Endothelial cell of umbilical vein (primary cell): ENCODE measurements around the gene RILPL2. TPM values are rescaled to one million over a fixed set of nuclear protein-coding genes. Genes with fewer than 3 reads are reported as not detected.
"Not testable (repeated sequence)": the region's sequence is repeated elsewhere in the genome, so short reads cannot be mapped to it uniquely, and the experiment has no call there.

Experiments
- BruUV-seq: library from RNA; stranded (reverse); fragments of 400-500 nt; replicated peaks from 2 replicates; lab custom pipeline; 2021; lab: Mats Ljungman, UMichigan
- CTCF ChIA-PET: fragments of 300-600, 350-600 bp; sonication (Branson Sonifier 250); formaldehyde crosslinking; loops from one replicate; lab custom pipeline; 2021; ENCODE audit warnings: antibody characterized with exemption, inconsistent platforms; lab: Charles Lee
- POLR2A ChIA-PET: fragments of 300-600, 350-600 bp; sonication (Branson Sonifier 250); formaldehyde crosslinking; loops from one replicate; lab custom pipeline; 2021; ENCODE audit warnings: antibody characterized with exemption, inconsistent platforms; lab: Charles Lee
- DNase-seq: peaks from one replicate; pipeline ENCODE4 v3.0.0-alpha.2; 2011; ENCODE audit warnings: low read depth, low spot score
- FAIRE-seq: peaks from 2 replicates; lab custom pipeline; 2011; peaks lifted over from hg19 to GRCh38; lab: Jason Lieb, UNC
- H2AFZ ChIP-seq: 2 replicates; pipeline ENCODE4 v1.6.0; 2012; ENCODE audit warnings: low read depth, low read length, control low read depth, inconsistent platforms
- H3K27ac ChIP-seq: 2 replicates; pipeline ENCODE4 v1.5.1; 2011; ENCODE audit warnings: low read depth, mild to moderate bottlenecking, control low read depth, low read length, moderate library complexity; ENCODE audit not compliant: insufficient read depth
- H3K27me3 ChIP-seq, 2 experiments: 2 replicates each; pipeline versions ENCODE4 v1.6.0 to v1.6.1; 2011; ENCODE audit warnings: low read length in 2 of 2, mixed read lengths in 1 of 2; ENCODE audit not compliant: control insufficient read depth in 2 of 2, insufficient read depth in 2 of 2
- H3K36me3 ChIP-seq, 2 experiments: 2 replicates in 1 of 2; 3 replicates in 1 of 2; pipeline ENCODE4 v1.5.1; 2011; ENCODE audit warnings: low read length in 2 of 2, mild to moderate bottlenecking in 1 of 2, moderate library complexity in 1 of 2; ENCODE audit not compliant: control insufficient read depth in 2 of 2, insufficient read depth in 2 of 2; ENCODE audit errors: extremely low read depth in 1 of 2
- H3K4me1 ChIP-seq: 3 replicates; pipeline ENCODE4 v1.5.1; 2011; ENCODE audit warnings: mild to moderate bottlenecking, low read length; ENCODE audit not compliant: control insufficient read depth, insufficient read depth; ENCODE audit errors: extremely low read depth
- H3K4me2 ChIP-seq: 2 replicates; pipeline ENCODE4 v1.6.1; 2011; ENCODE audit warnings: low read length, control low read depth, mixed read lengths; ENCODE audit not compliant: insufficient read depth
- H3K4me3 ChIP-seq, 3 experiments: fragments of 200-600 bp in 1 of 3; sonication (generic), shearing (Covaris generic) in 1 of 3; replicated peaks in 1 of 3; 2 replicates each; pipeline ENCODE4 v1.5.1; 2011 to 2016; ENCODE audit warnings: control low read depth in 3 of 3, low read length in 3 of 3, mild to moderate bottlenecking in 2 of 3, inconsistent platforms in 1 of 3, low read depth in 1 of 3, moderate library complexity in 1 of 3; ENCODE audit not compliant: insufficient read depth in 1 of 3
- H3K79me2 ChIP-seq: 2 replicates; pipeline ENCODE4 v1.6.0; 2012; ENCODE audit warnings: low read length, inconsistent platforms; ENCODE audit not compliant: control insufficient read depth, insufficient read depth
- H3K9ac ChIP-seq: replicated peaks from 2 replicates; pipeline ENCODE3; 2011; ENCODE audit warnings: low read length, control low read depth; ENCODE audit not compliant: insufficient read depth; ENCODE audit errors: extremely low read depth
- H3K9me1 ChIP-seq: replicated peaks from 3 replicates; pipeline ENCODE4 v1.6.0; 2011; ENCODE audit warnings: mild to moderate bottlenecking, low read length; ENCODE audit not compliant: control insufficient read depth, insufficient read depth; ENCODE audit errors: extremely low read depth
- H3K9me3 ChIP-seq: replicated peaks from 2 replicates; pipeline ENCODE4 v1.5.1; 2012; ENCODE audit warnings: low read length, inconsistent platforms; ENCODE audit not compliant: control insufficient read depth, insufficient read depth
- H4K20me1 ChIP-seq: replicated peaks from 2 replicates; pipeline ENCODE3; 2011; ENCODE audit warnings: mild to moderate bottlenecking, low read length; ENCODE audit not compliant: control insufficient read depth, insufficient read depth; ENCODE audit errors: extremely low read depth
- CTCF ChIP-seq, 2 donors: IDR thresholded peaks; 1 replicate in 1 of 2; 2 replicates in 1 of 2; pipeline ENCODE4 v1.5.1; 2011; ENCODE audit warnings: low read length in 2 of 2, mild to moderate bottlenecking in 2 of 2, moderate library complexity in 2 of 2, control low read depth in 1 of 2, inconsistent platforms in 1 of 2, low read depth in 1 of 2; ENCODE audit not compliant: insufficient read depth in 1 of 2; ENCODE audit errors: extremely low read depth in 1 of 2
- EZH2 ChIP-seq: IDR thresholded peaks from 2 replicates; pipeline ENCODE4 v1.6.1; 2012; ENCODE audit warnings: borderline replicate concordance, low read depth, mild to moderate bottlenecking, moderate library complexity, low read length, inconsistent platforms; ENCODE audit not compliant: severe bottlenecking
- FOS ChIP-seq: IDR thresholded peaks from 2 replicates; pipeline ENCODE4 v1.6.1; 2011; ENCODE audit warnings: mild to moderate bottlenecking, low read length, moderate library complexity, borderline replicate concordance; ENCODE audit not compliant: insufficient read depth
- GATA2 ChIP-seq: IDR thresholded peaks from 2 replicates; pipeline ENCODE4 v1.7.0; 2011; ENCODE audit warnings: low read depth, mild to moderate bottlenecking, moderate library complexity, mixed read lengths, low read length; ENCODE audit not compliant: insufficient read length, insufficient read depth
- JUN ChIP-seq: IDR thresholded peaks from 2 replicates; pipeline ENCODE4 v1.6.1; 2011; ENCODE audit warnings: borderline replicate concordance, low read depth; ENCODE audit not compliant: insufficient read length, insufficient read depth
- MAX ChIP-seq: IDR thresholded peaks from 2 replicates; pipeline ENCODE4 v1.6.1; 2011; ENCODE audit not compliant: insufficient read depth, insufficient read length
- MYC ChIP-seq: IDR thresholded peaks from one replicate; pipeline ENCODE4 v1.6.1; 2011; ENCODE audit warnings: mild to moderate bottlenecking, low read depth, low read length
- POLR2A ChIP-seq: IDR thresholded peaks from 2 replicates; pipeline ENCODE4 v1.6.1; 2012; ENCODE audit warnings: low read depth, mild to moderate bottlenecking, control low read depth, low read length
- POLR2AphosphoS5 ChIP-seq: IDR thresholded peaks from 2 replicates; pipeline ENCODE4 v1.6.1; 2012; ENCODE audit warnings: low read depth, mild to moderate bottlenecking, control low read depth, low read length, moderate library complexity; ENCODE audit not compliant: insufficient read depth
- dilution Hi-C: fragments of 300-500 bp; cut with MboI; formaldehyde crosslinking; loops from one replicate; pipeline ENCODE4 v1.15.0; 2019; ENCODE audit warnings: low sequenced_read_pairs; ENCODE audit not compliant: extremely low pct_ligation_motif_present
- intact Hi-C: fragments of 100-400 bp; cut with micrococcal nuclease; formaldehyde crosslinking; loops from one replicate; pipeline ENCODE4 v1.10.0; 2022
- polyA plus RNA-seq, 4 experiments: library from polyadenylated mRNA; depleted of rRNA in 3 of 4; stranded (reverse) in 3 of 4; unstranded in 1 of 4; fragments of >200 nt; gene quantifications; 2 replicates each; pipeline versions ENCODE4 v1.2.1 to v1.2.3, GENCODE V29; 2011 to 2012; ENCODE audit warnings: missing spikeins in 1 of 4
- total RNA-seq: library from RNA; stranded (reverse); gene quantifications from 2 replicates; pipeline ENCODE4 v1.2.3, GENCODE V29; 2021

The RILPL2 gene
- total and polyA plus RNA-seq, 2 donors (not counting 3 experiments of a cell fraction or from before 2014, with no cell fraction given): 3.3 to 4.6 TPM

GRCh38 chr12:123379391-123379790, 57.1 kb downstream of the RILPL2 start:
- H2AFZ ChIP-seq: no peak overlapping the region

GRCh38 chr12:123372415-123372814, 64.1 kb downstream of the RILPL2 start:
- H3K36me3 ChIP-seq, H3K9ac ChIP-seq, H3K79me2 ChIP-seq, intact Hi-C loops, H4K20me1 ChIP-seq, H3K4me1 ChIP-seq, dilution Hi-C loops, POLR2A ChIA-PET, BruUV-seq, H3K27me3 ChIP-seq, CTCF ChIA-PET, DNase-seq, H2AFZ ChIP-seq, H3K4me3 ChIP-seq, FAIRE-seq, H3K4me2 ChIP-seq, H3K9me3 ChIP-seq, H3K27ac ChIP-seq, H3K9me1 ChIP-seq: not testable (repeated sequence)

More at GRCh38 chr12:123379391-123379790, 57.1 kb downstream of the RILPL2 start:
- intact Hi-C loops (no loop called here), dilution Hi-C loops (no loop called here)
- Histone ChIP-seq H3K9me1 (no peaks in the 10 kb centered on the region), H3K4me1 (no peaks in the 10 kb centered on the region), H3K27ac (no peak overlapping the region), H3K4me2 (no peak overlapping the region), H3K36me3 (no peaks in the 10 kb centered on the region), H3K4me3 (no peak overlapping the region), H3K9ac (no peak overlapping the region), H3K9me3 (no peaks in the 10 kb centered on the region), H3K79me2 (peaks cover 2% of the 10 kb centered on the region), H4K20me1 (no peaks in the 10 kb centered on the region), H3K27me3 (no peaks in the 10 kb centered on the region)
- POLR2A ChIA-PET: no interaction called here
- TF ChIP-seq JUN (no peak), FOS (no peak), POLR2AphosphoS5 (no peak), MYC (no peak), MAX (no peak), EZH2 (no peak), POLR2A (no peak), GATA2 (no peak), CTCF (IDR thresholded peaks at IDR 0.05; ENCODE audit: extremely low read depth in 1 of 2, insufficient read depth in 1 of 2, low read depth in 1 of 2, low read length in 2 of 2) (no peak)
- CTCF ChIA-PET: no interaction called here
- no TSS peak for BruUV-seq
- FAIRE-seq (no peak), DNase-seq (no peak)
